Retina (tissue), 1 donor: ENCODE measurements around the gene DLG1.

Experiments used
- DNase-seq: peaks from one replicate; pipeline ENCODE4 v3.0.0-alpha.2; 2016

DLG1 gene

DNA sequence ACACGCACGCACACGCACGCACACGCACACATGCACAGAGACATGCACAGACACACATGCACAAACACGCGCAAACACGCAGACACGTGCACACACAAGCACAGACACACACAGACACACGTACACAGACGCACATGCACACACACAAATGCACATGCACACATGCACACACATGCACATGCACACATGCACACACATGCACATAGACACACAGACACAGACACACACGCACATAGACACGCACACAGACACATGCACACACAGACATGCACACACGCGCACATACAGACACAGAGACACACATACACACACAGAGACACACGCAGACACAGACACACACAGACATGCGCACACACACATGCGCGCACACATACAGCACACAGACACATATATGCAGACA is 303.4 kb downstream of the DLG1 start:
- DNase-seq, result no peak

GRCh38 chr3:196994056-196994455 is 304.4 kb downstream of the DLG1 start:
- no peak for DNase-seq
